Inferior parietal cortex (tissue), 1 donor: ENCODE results near the gene NEDD4L.
A peak's percentile ranks its signal among the peaks of the same experiment; 100 is the strongest.

Experiments
- DNase-seq: peaks from one replicate; pipeline ENCODE4 v3.0.0-alpha.2; 2016; ENCODE audit errors: extremely low spot score

Gene NEDD4L

GRCh38 chr18:58093311-58093803 lies 49.3 kb downstream of the NEDD4L start:
- no peak for DNase-seq

GRCh38 chr18:58095222-58095621 lies 51.2 kb downstream of the NEDD4L start:
- no peak for DNase-seq

GRCh38 chr18:58095655-58096054 lies 51.6 kb downstream of the NEDD4L start:
- no peak for DNase-seq

GRCh38 chr18:58096658-58097057 lies 52.6 kb downstream of the NEDD4L start:
- no peak for DNase-seq

- no peak for DNase-seq
Observed at GRCh38 chr18:58097121-58097906, 53.3 kb downstream of the NEDD4L start.

- DNase-seq = no peak
Observed at GRCh38 chr18:58097907-58098166, 53.8 kb downstream of the NEDD4L start.

GRCh38 chr18:58098706-58099105 lies 54.7 kb downstream of the NEDD4L start:
- DNase-seq = no peak

GRCh38 chr18:58100154-58100553 lies 56.1 kb downstream of the NEDD4L start:
- no peak for DNase-seq

GRCh38 chr18:58101291-58101794 lies 57.3 kb downstream of the NEDD4L start:
- DNase-seq = peak; percentile 85

GRCh38 chr18:58102018-58102417 lies 58.0 kb downstream of the NEDD4L start:
- no peak for DNase-seq

- DNase-seq = no peak
Observed at GRCh38 chr18:58102875-58103274, 58.8 kb downstream of the NEDD4L start.

GRCh38 chr18:58103339-58103985 lies 59.4 kb downstream of the NEDD4L start:
- DNase-seq = no peak

- DNase-seq = no peak
Observed at GRCh38 chr18:58104096-58104495, 60.1 kb downstream of the NEDD4L start.

- no peak for DNase-seq
Observed at GRCh38 chr18:58105206-58105887, 61.3 kb downstream of the NEDD4L start.

GRCh38 chr18:58105888-58106260 lies 61.8 kb downstream of the NEDD4L start:
- DNase-seq = no peak

GRCh38 chr18:58106289-58107070 lies 62.5 kb downstream of the NEDD4L start:
- no peak for DNase-seq

GRCh38 chr18:58109256-58109655 lies 65.2 kb downstream of the NEDD4L start:
- no peak for DNase-seq

GRCh38 chr18:58110398-58110797 lies 66.4 kb downstream of the NEDD4L start:
- DNase-seq = no peak

- no peak for DNase-seq
Observed at GRCh38 chr18:58112174-58112573, 68.1 kb downstream of the NEDD4L start.

- no peak for DNase-seq
Observed at GRCh38 chr18:58113337-58113736, 69.3 kb downstream of the NEDD4L start.

- no peak for DNase-seq
Observed at GRCh38 chr18:58114766-58115165, 70.7 kb downstream of the NEDD4L start.

GRCh38 chr18:58116818-58117217 lies 72.8 kb downstream of the NEDD4L start:
- DNase-seq = no peak
